A549 (cell line): ENCODE data around the gene GSS.

Experiments used
- HEYL ChIP-seq: fragments of 250-450 bp; sonication (Bioruptor Pico); IDR thresholded peaks from 2 replicates; pipeline ENCODE4 v1.8.0; 2021; ENCODE audit warnings: mild to moderate bottlenecking, moderate library complexity
- MYC ChIP-seq: IDR thresholded peaks from 2 replicates; pipeline ENCODE4 v1.6.1; 2012; ENCODE audit warnings: mild to moderate bottlenecking, inconsistent platforms, low read length, improper control_type of control experiment, borderline replicate concordance
- RFX5 ChIP-seq: fragments of 450-650 bp; IDR thresholded peaks from 2 replicates; pipeline ENCODE4 v1.7.1; 2014; ENCODE audit warnings: antibody characterized with exemption, mild to moderate bottlenecking, moderate library complexity
- TF ChIP-seq, protein P1 (sequence below): fragments of >200 bp; sonication (Bioruptor Twin); formaldehyde crosslinking; IDR thresholded peaks from 3 replicates; pipeline ENCODE4 v1.5.1; 2016

- TF ChIP-seq, protein P1, sequence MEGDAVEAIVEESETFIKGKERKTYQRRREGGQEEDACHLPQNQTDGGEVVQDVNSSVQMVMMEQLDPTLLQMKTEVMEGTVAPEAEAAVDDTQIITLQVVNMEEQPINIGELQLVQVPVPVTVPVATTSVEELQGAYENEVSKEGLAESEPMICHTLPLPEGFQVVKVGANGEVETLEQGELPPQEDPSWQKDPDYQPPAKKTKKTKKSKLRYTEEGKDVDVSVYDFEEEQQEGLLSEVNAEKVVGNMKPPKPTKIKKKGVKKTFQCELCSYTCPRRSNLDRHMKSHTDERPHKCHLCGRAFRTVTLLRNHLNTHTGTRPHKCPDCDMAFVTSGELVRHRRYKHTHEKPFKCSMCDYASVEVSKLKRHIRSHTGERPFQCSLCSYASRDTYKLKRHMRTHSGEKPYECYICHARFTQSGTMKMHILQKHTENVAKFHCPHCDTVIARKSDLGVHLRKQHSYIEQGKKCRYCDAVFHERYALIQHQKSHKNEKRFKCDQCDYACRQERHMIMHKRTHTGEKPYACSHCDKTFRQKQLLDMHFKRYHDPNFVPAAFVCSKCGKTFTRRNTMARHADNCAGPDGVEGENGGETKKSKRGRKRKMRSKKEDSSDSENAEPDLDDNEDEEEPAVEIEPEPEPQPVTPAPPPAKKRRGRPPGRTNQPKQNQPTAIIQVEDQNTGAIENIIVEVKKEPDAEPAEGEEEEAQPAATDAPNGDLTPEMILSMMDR = no peak
- TF ChIP-seq MYC = no peak
- TF ChIP-seq RFX5 = no peak
- no peak for TF ChIP-seq HEYL
Observed at GRCh38 chr20:34888468-34888867, 67.1 kb downstream of the GSS start.
